ENCODE measurements around the gene CFAP54. TPM values are rescaled to one million over a fixed set of nuclear protein-coding genes. Genes with fewer than 3 reads are reported as not detected.

CFAP54 gene
- polyA plus RNA-seq, 1 of the 3 experiments (the other 2 are of a cell fraction) = 0.87 TPM

DNA sequence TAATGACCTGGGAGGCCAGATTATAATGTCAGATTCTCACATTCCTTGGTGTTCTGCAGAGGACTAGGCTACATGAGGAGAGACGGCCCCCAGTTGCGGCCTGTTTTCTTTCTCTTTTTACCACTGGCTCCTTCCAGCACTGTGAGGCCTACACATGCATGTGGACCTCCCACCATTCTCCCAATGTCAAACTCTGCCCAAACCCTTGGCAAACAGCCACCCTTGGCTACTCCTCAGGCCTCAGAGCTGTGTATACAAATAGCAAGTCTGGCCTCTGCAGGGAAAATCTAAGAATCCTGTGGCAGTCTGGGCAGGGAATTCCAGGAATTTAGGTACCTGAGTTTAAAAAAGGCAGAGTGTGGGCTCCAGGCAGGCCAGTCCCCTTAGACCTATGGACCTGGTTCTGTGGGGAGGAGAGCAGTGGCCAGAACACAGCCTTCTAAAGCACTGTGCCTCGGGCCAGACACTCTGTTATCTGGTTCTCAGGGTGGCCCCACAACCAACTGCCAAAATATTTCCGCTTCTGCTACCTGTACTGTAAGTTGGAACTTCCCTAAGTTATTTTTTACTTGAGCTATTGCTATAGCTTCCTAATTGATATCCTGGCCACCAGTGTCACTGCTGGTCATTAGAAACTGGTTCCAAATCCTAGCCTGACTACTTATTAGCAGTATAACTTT, 397.8 kb downstream of the CFAP54 start:
- H3K9me2 ChIP-seq = no peaks in the 10 kb centered on the region
- no peak overlapping the region for H3K4me3 ChIP-seq (ENCODE audit: low read depth in 2 of 2, low read length in 1 of 2)
- H2AFZ ChIP-seq (ENCODE audit: low read depth) = no peak overlapping the region
- H3K27ac ChIP-seq (ENCODE audit: low read depth in 2 of 2, low read length in 1 of 2) = no peak overlapping the region
- H3K27me3 ChIP-seq (ENCODE audit: insufficient read depth) = no peaks in the 10 kb centered on the region
- WGBS (ENCODE audit: low lambda C conversion rate) = 74% methylated on average over 4 of the region's 4 CpGs
- no peak overlapping the region for H3K4me2 ChIP-seq
- H3F3A ChIP-seq (replicated peaks; ENCODE audit: insufficient read depth) = peaks cover 7% of the 10 kb centered on the region
- H3K9ac ChIP-seq = no peak overlapping the region
- ChIA-PET POLR2A (no interaction called here), CTCF (no interaction called here)
- H3K4me1 ChIP-seq (ENCODE audit: control insufficient read depth in 1 of 2, insufficient read depth in 2 of 2, low read depth in 1 of 2, low read length in 1 of 2) = peaks cover 0 to 12% of the 10 kb centered on the region in 2 experiments; a peak in 1 of 4 replicates
- no peaks in the 10 kb centered on the region for H4K20me1 ChIP-seq (ENCODE audit: insufficient read depth)
- no peaks in the 10 kb centered on the region for H3K36me3 ChIP-seq (replicated peaks in 1 of 2; ENCODE audit: control insufficient read depth in 1 of 2, insufficient read depth in 2 of 2, low read length in 1 of 2)
- TF ChIP-seq NFIC (IDR thresholded peaks at IDR 0.05; ENCODE audit: borderline replicate concordance) = peak; percentile 20; the same call in 1 of the 2 replicates
- no peak for TF ChIP-seq GATA2 (CRISPR knock-in tag; IDR thresholded peaks at IDR 0.05)
- H3K9me3 ChIP-seq = no peaks in the 10 kb centered on the region
- no peak for DNase-seq
- no peaks in the 10 kb centered on the region for H3K79me2 ChIP-seq (ENCODE audit: insufficient read depth)

DNA sequence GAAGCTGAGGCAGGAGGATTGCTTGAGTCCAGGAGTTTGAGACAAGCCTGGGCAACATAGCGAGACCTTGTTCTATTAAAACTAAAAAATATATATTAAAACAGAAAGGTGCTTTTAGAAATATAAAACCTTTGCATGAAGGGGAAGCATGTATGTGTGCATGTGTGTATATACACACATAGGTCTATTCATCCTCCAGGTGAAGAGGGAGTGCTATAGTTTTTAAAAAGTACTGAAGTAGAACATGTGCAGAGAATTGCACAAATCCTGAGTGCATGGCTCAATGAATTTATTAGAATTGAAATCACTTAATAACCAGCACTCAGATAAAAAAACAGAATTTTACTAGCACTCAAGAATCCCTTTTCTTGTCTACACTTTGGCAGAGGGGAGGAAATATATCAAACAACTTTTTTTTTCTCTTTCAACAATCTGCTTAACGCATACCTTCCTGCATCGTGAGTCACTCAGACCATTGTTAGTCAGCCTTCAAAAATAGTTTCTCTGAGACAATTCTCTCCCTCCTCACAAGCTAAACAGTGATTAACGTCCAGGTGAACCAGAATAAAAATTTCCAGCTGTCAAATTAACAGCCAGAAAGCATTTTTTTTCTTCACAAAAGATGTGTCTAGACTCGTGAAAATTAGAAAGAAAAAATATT, 400.0 kb downstream of the CFAP54 start:
- Histone ChIP-seq H3K27me3 (ENCODE audit: insufficient read depth) (no peaks in the 10 kb centered on the region), H3K79me2 (ENCODE audit: insufficient read depth) (no peaks in the 10 kb centered on the region), H3K9ac (no peak overlapping the region), H3K9me3 (no peaks in the 10 kb centered on the region), H3F3A (replicated peaks; ENCODE audit: insufficient read depth) (peaks cover 7% of the 10 kb centered on the region), H2AFZ (ENCODE audit: low read depth) (no peak overlapping the region), H3K4me1 (ENCODE audit: control insufficient read depth in 1 of 2, insufficient read depth in 2 of 2, low read depth in 1 of 2, low read length in 1 of 2) (peaks cover 0 to 12% of the 10 kb centered on the region in 2 experiments; a peak in 1 of 4 replicates), H3K9me2 (no peaks in the 10 kb centered on the region), H3K36me3 (replicated peaks in 1 of 2; ENCODE audit: control insufficient read depth in 1 of 2, insufficient read depth in 2 of 2, low read length in 1 of 2) (no peaks in the 10 kb centered on the region), H3K4me3 (ENCODE audit: low read depth in 2 of 2, low read length in 1 of 2) (no peak overlapping the region), H4K20me1 (ENCODE audit: insufficient read depth) (no peaks in the 10 kb centered on the region), H3K4me2 (peak overlapping the region; percentile 29; the same call in 1 of the 2 replicates), H3K27ac (ENCODE audit: low read depth in 2 of 2, low read length in 1 of 2) (peak overlapping the region in 1 of 2 experiments; percentile 67; a peak in 2 of 4 replicates)
- CTCF ChIA-PET = no interaction called here
- peak in 1 of 2 experiments; percentile 79; a peak in 2 of 4 replicates for TF ChIP-seq EP300 (IDR thresholded peaks at IDR 0.05; ENCODE audit: borderline replicate concordance in 1 of 2, low read depth in 1 of 2, low read length in 1 of 2)
- peak; percentile 90 for TF ChIP-seq JUND (IDR thresholded peaks at IDR 0.05)
- TF ChIP-seq FOSL2 (IDR thresholded peaks at IDR 0.05; ENCODE audit: borderline replicate concordance, low read depth) = peak; percentile 93
- TF ChIP-seq, protein P1, sequence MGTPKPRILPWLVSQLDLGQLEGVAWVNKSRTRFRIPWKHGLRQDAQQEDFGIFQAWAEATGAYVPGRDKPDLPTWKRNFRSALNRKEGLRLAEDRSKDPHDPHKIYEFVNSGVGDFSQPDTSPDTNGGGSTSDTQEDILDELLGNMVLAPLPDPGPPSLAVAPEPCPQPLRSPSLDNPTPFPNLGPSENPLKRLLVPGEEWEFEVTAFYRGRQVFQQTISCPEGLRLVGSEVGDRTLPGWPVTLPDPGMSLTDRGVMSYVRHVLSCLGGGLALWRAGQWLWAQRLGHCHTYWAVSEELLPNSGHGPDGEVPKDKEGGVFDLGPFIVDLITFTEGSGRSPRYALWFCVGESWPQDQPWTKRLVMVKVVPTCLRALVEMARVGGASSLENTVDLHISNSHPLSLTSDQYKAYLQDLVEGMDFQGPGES (IDR thresholded peaks at IDR 0.05; ENCODE audit: low read depth, low read length) = no peak
- TF ChIP-seq MAX (IDR thresholded peaks at IDR 0.05; ENCODE audit: low read depth) = no peak
- TF ChIP-seq SIN3A (IDR thresholded peaks at IDR 0.05; ENCODE audit: borderline replicate concordance, low read depth, low read length) = no peak
- TF ChIP-seq TEAD4 (IDR thresholded peaks at IDR 0.05; ENCODE audit: borderline replicate concordance, insufficient read depth) = peak; percentile 73
- peak; percentile 97 for TF ChIP-seq MEF2A (IDR thresholded peaks at IDR 0.05; ENCODE audit: borderline replicate concordance, low read depth)
- TF ChIP-seq TAF1 (IDR thresholded peaks at IDR 0.05; ENCODE audit: borderline replicate concordance, low read depth, low read length) = no peak
- TF ChIP-seq FOXM1 (IDR thresholded peaks at IDR 0.05; ENCODE audit: low read depth) = 0 out of 2 replicates have a peak, but pooled peaks have one; percentile 64
- peak; percentile 47; the same call in 1 of the 2 replicates for TF ChIP-seq POLR2AphosphoS5 (IDR thresholded peaks at IDR 0.05; ENCODE audit: low read depth, low read length)
- peak; percentile 63; the same call in 1 of the 2 replicates for TF ChIP-seq NFIC (IDR thresholded peaks at IDR 0.05; ENCODE audit: borderline replicate concordance)
- TF ChIP-seq MXI1 (IDR thresholded peaks at IDR 0.05; ENCODE audit: low read depth, low read length) = no peak
- TF ChIP-seq GATA2 (CRISPR knock-in tag; IDR thresholded peaks at IDR 0.05) = no peak
- no peak for TF ChIP-seq YY1 (IDR thresholded peaks at IDR 0.05; ENCODE audit: low read depth)
- TF ChIP-seq, protein P2, sequence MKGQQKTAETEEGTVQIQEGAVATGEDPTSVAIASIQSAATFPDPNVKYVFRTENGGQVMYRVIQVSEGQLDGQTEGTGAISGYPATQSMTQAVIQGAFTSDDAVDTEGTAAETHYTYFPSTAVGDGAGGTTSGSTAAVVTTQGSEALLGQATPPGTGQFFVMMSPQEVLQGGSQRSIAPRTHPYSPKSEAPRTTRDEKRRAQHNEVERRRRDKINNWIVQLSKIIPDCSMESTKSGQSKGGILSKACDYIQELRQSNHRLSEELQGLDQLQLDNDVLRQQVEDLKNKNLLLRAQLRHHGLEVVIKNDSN (IDR thresholded peaks at IDR 0.05; ENCODE audit: borderline replicate concordance, low read depth) = no peak
- peak; percentile 85 for TF ChIP-seq TCF12 (IDR thresholded peaks at IDR 0.05)
- no peak for TF ChIP-seq RAD21 (IDR thresholded peaks at IDR 0.05; ENCODE audit: low read length)
- no peak for TF ChIP-seq NRF1 (IDR thresholded peaks at IDR 0.05; ENCODE audit: low read depth, low read length)
- peak; percentile 16; the same call in 1 of the 2 replicates for TF ChIP-seq RXRA (IDR thresholded peaks at IDR 0.05; ENCODE audit: borderline replicate concordance, low read depth)
- no peak for TF ChIP-seq FOXJ3 (CRISPR knock-in tag; IDR thresholded peaks at IDR 0.05)
- TF ChIP-seq, protein P3, sequence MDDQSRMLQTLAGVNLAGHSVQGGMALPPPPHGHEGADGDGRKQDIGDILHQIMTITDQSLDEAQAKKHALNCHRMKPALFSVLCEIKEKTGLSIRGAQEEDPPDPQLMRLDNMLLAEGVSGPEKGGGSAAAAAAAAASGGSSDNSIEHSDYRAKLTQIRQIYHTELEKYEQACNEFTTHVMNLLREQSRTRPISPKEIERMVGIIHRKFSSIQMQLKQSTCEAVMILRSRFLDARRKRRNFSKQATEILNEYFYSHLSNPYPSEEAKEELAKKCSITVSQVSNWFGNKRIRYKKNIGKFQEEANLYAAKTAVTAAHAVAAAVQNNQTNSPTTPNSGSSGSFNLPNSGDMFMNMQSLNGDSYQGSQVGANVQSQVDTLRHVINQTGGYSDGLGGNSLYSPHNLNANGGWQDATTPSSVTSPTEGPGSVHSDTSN (IDR thresholded peaks at IDR 0.05) = peak; percentile 90
- TF ChIP-seq RCOR1 (IDR thresholded peaks at IDR 0.05; ENCODE audit: low read length) = no peak
- no peak for DNase-seq
- POLR2A ChIA-PET = no interaction called here
- 22% methylated on average over 5 of the region's 5 CpGs for WGBS (ENCODE audit: low lambda C conversion rate)
